ENCODE data around the gene HPCAL1.

Gene HPCAL1

GRCh38 chr2:10402062-10402585 lies 99.4 kb downstream of the HPCAL1 start:
- H3K27ac ChIP-seq, result peak overlapping the region; percentile 49
- DNase-seq (ENCODE audit: low spot score), result no peak
- no peak for TF ChIP-seq CTCF (conservative IDR thresholded peaks at IDR 0.05; ENCODE audit: low read depth)
- CTCF ChIA-PET, result no interaction called here
- POLR2A ChIA-PET (ENCODE audit: low non-redundant PET), result no interaction called here

DNA sequence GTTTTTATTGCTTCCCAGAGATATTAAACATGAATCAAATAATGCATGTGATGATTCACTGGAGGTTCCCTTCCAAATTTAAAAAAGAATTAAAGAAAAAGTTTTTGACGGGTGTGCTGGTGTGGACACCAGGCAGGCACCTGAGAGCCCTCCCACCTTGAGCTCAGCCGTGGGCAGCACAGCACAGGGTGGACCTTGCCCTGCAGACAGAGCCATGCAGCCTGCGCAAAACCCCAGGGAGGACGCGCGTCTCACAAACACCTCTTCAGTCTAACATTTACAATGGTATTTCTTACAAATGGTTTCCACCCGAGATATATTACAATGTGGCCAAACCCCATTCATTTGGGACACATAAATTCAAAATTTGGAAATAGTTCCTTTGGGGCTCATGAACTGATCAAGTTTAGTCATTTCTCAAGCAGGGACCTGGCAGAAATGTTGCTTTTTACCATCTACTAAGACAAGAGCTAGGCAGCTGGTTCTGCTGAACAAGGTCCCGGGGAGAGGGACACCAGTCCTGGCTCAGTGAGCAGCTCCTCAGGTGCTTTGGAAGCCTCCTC lies 100.0 kb downstream of the HPCAL1 start:
- no peak for DNase-seq (ENCODE audit: low spot score)
- POLR2A ChIA-PET (ENCODE audit: low non-redundant PET), result no interaction called here
- no peak for TF ChIP-seq CTCF (conservative IDR thresholded peaks at IDR 0.05; ENCODE audit: low read depth)
- peak overlapping the region; percentile 49 for H3K27ac ChIP-seq
- CTCF ChIA-PET, result interaction anchor here (0.6 to 0.7 kb wide), 3 partner anchors 73 to 1530 kb away, joined by 3 to 5 read pairs (median 4); no protein-coding TSS in a partner anchor

DNA sequence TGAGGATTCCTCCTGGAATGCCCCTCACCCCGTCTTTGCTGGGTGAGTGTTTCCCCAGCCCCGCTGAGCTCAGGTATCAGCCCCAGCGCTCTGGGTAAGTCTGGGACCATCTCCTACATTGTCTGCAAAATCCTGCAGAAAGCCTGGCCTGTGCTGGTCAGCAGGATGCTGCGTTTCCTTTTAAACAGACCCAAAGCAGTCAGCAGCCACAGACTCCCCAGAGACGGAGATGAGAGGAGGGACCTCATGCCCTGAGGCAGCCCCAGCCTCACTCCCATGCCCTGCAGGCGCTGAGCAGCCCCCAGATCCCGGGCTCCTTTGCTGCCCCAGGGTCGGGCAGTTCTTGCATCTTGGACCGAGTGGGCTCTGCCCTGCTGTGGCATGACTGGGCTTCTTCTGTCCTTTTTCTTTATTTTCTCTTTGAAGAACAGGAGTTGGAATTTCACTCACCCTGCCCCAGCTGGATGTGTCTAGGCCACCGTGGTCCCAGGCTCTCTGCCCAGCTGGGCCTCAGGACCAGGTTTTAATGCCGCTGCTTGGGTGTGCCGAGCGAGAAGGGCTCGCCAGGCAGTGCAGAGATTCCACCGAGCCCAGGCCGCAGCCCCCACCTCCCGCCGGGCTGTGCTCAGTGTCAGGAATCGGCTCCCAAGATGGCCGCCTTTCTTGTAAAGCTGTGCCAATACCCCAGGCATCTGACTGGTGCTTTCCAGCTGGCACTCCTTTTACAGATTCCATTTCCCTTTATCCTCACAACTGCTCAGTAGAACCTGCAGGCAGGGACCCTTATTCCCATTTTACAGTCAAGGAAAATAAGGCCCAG lies 101.8 kb downstream of the HPCAL1 start:
- TF ChIP-seq CTCF (conservative IDR thresholded peaks at IDR 0.05; ENCODE audit: low read depth), result no peak
- CTCF ChIA-PET, result interaction anchor here (1.5 kb wide), 1 partner anchor 263 kb away, joined by 3 read pairs; no protein-coding TSS in a partner anchor
- no peak for DNase-seq (ENCODE audit: low spot score)
- POLR2A ChIA-PET (ENCODE audit: low non-redundant PET), result no interaction called here
- H3K27ac ChIP-seq, result peak overlapping the region; percentile 98

DNA sequence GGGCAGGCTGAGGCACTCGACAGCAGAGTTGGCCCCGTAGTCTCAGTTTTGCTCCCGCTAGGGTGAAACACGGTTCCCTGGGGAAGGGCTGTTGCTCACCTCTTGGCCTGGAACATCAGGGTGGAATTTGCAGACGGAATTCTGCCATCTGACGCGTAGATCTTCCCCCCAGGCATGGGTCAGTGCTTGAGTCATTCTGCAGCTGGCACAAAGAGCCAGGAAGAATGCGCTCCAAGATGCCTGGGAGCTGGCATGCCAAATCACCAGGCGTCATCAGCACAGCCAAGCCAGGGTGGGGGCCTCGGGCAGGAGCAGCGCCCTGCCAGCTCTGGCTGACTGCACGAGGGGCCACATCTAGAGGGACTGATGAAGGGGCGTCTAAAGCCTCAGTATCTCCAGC lies 102.7 kb downstream of the HPCAL1 start:
- ChIA-PET CTCF (interaction anchor here (0.5 to 1.5 kb wide), 5 partner anchors 21 to 333 kb away, joined by 3 to 6 read pairs (median 3); no protein-coding TSS in a partner anchor), POLR2A (ENCODE audit: low non-redundant PET) (no interaction called here)
- peak; percentile 96 for DNase-seq (ENCODE audit: low spot score)
- peak overlapping the region; percentile 98 for H3K27ac ChIP-seq
- no peak for TF ChIP-seq CTCF (conservative IDR thresholded peaks at IDR 0.05; ENCODE audit: low read depth)

GRCh38 chr2:10406016-10406415 lies 103.3 kb downstream of the HPCAL1 start:
- ChIA-PET POLR2A (ENCODE audit: low non-redundant PET) (no interaction called here), CTCF (interaction anchor here (0.5 to 1.5 kb wide), 5 partner anchors 21 to 334 kb away, joined by 3 to 6 read pairs (median 3); no protein-coding TSS in a partner anchor)
- H3K27ac ChIP-seq, result peak overlapping the region; percentile 98
- TF ChIP-seq CTCF (conservative IDR thresholded peaks at IDR 0.05; ENCODE audit: low read depth), result no peak
- DNase-seq (ENCODE audit: low spot score), result no peak

DNA sequence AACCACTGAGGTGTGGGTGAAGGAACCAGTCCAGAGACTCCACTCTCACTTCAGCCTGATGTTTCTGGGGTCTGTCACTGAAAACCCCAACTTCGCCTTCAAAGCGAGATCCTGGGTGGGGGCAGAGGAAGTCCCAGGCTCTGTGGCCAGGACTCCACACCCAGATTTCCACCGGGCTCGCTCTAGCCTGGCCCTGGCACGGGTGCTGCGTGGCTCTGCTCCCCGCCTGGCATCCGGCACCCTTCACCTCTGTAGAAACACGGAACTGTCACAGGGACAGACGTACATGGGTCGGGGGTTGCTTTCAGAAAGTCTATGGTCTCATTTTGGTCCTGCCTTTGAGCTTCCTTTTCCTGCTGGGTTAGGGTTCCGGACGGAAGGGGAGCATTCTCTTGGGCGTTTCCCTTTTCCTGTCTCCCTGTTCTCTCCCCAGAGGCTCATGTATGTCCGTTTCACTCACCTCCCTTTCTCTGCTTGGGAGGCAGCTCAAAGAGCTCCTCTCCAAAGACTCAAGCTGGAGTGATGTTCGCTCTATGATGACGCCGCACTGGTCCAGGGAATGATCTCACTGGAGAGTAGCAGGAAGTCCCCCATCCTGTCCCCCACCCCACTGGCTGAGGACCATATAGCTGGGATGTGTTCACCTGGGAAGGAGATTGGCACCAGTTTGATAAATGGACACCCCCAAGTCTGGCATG lies 103.9 kb downstream of the HPCAL1 start:
- no peak for DNase-seq (ENCODE audit: low spot score)
- CTCF ChIA-PET, result interaction anchor here (0.6 to 1.3 kb wide), 3 partner anchors 28 to 335 kb away, joined by 3 to 4 read pairs (median 3); no protein-coding TSS in a partner anchor
- POLR2A ChIA-PET (ENCODE audit: low non-redundant PET), result no interaction called here
- peak overlapping the region; percentile 98 for H3K27ac ChIP-seq
- no peak for TF ChIP-seq CTCF (conservative IDR thresholded peaks at IDR 0.05; ENCODE audit: low read depth)
